ENCODE measurements around the gene SAFB2. TPM values are rescaled to one million over a fixed set of nuclear protein-coding genes. Genes with fewer than 3 reads are reported as not detected.

SAFB2 gene
- polyA plus RNA-seq, 1 of the 3 experiments (the other 2 are of a cell fraction) = 37.7 TPM

DNA sequence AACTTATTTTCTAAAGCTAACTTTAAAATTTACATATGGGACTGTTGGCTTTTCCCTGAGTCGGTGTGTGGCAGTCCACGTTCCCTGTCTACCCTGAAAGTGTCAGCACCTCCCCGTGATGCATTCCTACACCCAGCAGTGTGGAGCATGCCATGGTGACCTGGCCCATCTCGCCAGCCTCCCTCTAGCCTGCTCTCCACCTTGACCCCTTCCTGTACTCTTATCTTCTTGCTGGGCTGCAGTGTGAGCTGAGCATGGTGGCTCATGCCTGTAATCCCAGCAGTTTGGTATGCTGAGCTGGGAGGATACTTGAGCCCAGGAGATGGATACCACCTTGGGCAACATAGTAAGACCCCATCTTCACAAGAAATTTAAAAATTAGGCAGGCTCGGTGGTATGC, 32.4 kb upstream of the SAFB2 start:
- H2AFZ ChIP-seq (ENCODE audit: low read depth) = no peak overlapping the region
- ChIA-PET POLR2A (no interaction called here), CTCF (interaction anchor here (1.0 to 1.4 kb wide), 3 partner anchors 10 to 35 kb away, joined by 3 to 4 read pairs (median 3); partner anchors contain the start of gene RPL36)
- H3K27ac ChIP-seq (ENCODE audit: low read depth in 2 of 2, low read length in 1 of 2) = no peak overlapping the region
- H3K4me2 ChIP-seq = no peak overlapping the region
- H3K4me3 ChIP-seq (ENCODE audit: low read depth in 2 of 2, low read length in 1 of 2) = no peak overlapping the region
- TF ChIP-seq MXI1 (IDR thresholded peaks at IDR 0.05; ENCODE audit: low read depth, low read length) (no peak), FOSL2 (IDR thresholded peaks at IDR 0.05; ENCODE audit: borderline replicate concordance, low read depth) (no peak), RFX5 (IDR thresholded peaks at IDR 0.05; ENCODE audit: low read length) (no peak)
- TF ChIP-seq, protein P1, sequence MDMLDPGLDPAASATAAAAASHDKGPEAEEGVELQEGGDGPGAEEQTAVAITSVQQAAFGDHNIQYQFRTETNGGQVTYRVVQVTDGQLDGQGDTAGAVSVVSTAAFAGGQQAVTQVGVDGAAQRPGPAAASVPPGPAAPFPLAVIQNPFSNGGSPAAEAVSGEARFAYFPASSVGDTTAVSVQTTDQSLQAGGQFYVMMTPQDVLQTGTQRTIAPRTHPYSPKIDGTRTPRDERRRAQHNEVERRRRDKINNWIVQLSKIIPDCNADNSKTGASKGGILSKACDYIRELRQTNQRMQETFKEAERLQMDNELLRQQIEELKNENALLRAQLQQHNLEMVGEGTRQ (IDR thresholded peaks at IDR 0.05; ENCODE audit: borderline replicate concordance, low read depth, low read length) = no peak
- no peak for DNase-seq
- H3K4me1 ChIP-seq (ENCODE audit: control insufficient read depth in 1 of 2, insufficient read depth in 2 of 2, low read depth in 1 of 2, low read length in 1 of 2) = no peaks in the 10 kb centered on the region
- no peaks in the 10 kb centered on the region for H3K9me2 ChIP-seq
- peaks cover 5% of the 10 kb centered on the region for H3F3A ChIP-seq (replicated peaks; ENCODE audit: insufficient read depth)
- H3K36me3 ChIP-seq (replicated peaks in 1 of 2; ENCODE audit: control insufficient read depth in 1 of 2, insufficient read depth in 2 of 2, low read length in 1 of 2) = peaks cover 55 to 56% of the 10 kb centered on the region in 2 experiments
- peaks cover 13% of the 10 kb centered on the region; the same call in 1 of the 2 replicates for H3K79me2 ChIP-seq (ENCODE audit: insufficient read depth)
- WGBS (ENCODE audit: low lambda C conversion rate) = 93% methylated on average over 5 of the region's 5 CpGs
- H4K20me1 ChIP-seq (ENCODE audit: insufficient read depth) = no peaks in the 10 kb centered on the region
- H3K9ac ChIP-seq = no peak overlapping the region
- H3K27me3 ChIP-seq (ENCODE audit: insufficient read depth) = no peaks in the 10 kb centered on the region
- no peaks in the 10 kb centered on the region for H3K9me3 ChIP-seq

DNA sequence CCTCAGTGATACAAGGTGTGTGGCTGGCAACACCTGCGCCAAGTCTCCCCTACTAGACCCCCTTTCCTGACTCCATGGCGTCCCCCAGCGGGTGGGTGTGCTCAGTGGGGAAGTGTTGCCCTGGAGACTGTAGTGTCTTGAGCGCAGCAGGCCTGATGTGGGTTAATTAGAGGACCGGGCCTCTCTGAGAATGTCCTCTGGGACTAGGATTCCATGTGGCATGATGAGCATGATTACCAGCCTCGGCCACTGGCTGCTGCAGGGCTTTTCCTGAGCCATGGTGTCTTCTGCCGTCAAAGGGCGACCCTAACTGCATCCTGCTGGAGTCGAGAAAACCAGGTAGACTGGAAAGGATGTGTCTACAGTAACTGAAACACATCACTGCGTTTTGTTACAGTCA, 29.7 kb upstream of the SAFB2 start:
- Histone ChIP-seq H3K27ac (ENCODE audit: low read depth in 2 of 2, low read length in 1 of 2) (no peak overlapping the region), H3K9ac (no peak overlapping the region), H3K79me2 (ENCODE audit: insufficient read depth) (peaks cover 12% of the 10 kb centered on the region; the same call in 1 of the 2 replicates), H3K9me2 (no peaks in the 10 kb centered on the region), H3K4me3 (ENCODE audit: low read depth in 2 of 2, low read length in 1 of 2) (no peak overlapping the region), H2AFZ (ENCODE audit: low read depth) (no peak overlapping the region), H3K9me3 (no peaks in the 10 kb centered on the region), H3K4me1 (ENCODE audit: control insufficient read depth in 1 of 2, insufficient read depth in 2 of 2, low read depth in 1 of 2, low read length in 1 of 2) (no peaks in the 10 kb centered on the region), H3F3A (replicated peaks; ENCODE audit: insufficient read depth) (peaks cover 5% of the 10 kb centered on the region), H3K36me3 (replicated peaks in 1 of 2; ENCODE audit: control insufficient read depth in 1 of 2, insufficient read depth in 2 of 2, low read length in 1 of 2) (peaks cover 62 to 68% of the 10 kb centered on the region in 2 experiments), H3K4me2 (no peak overlapping the region), H4K20me1 (ENCODE audit: insufficient read depth) (peaks cover 7% of the 10 kb centered on the region), H3K27me3 (ENCODE audit: insufficient read depth) (no peaks in the 10 kb centered on the region)
- WGBS (ENCODE audit: low lambda C conversion rate) = 93% methylated on average over 9 of the region's 10 CpGs
- no peak for TF ChIP-seq RFX5 (IDR thresholded peaks at IDR 0.05; ENCODE audit: low read length)
- TF ChIP-seq FOXJ3 (CRISPR knock-in tag; IDR thresholded peaks at IDR 0.05) = no peak
- TF ChIP-seq, protein P2, sequence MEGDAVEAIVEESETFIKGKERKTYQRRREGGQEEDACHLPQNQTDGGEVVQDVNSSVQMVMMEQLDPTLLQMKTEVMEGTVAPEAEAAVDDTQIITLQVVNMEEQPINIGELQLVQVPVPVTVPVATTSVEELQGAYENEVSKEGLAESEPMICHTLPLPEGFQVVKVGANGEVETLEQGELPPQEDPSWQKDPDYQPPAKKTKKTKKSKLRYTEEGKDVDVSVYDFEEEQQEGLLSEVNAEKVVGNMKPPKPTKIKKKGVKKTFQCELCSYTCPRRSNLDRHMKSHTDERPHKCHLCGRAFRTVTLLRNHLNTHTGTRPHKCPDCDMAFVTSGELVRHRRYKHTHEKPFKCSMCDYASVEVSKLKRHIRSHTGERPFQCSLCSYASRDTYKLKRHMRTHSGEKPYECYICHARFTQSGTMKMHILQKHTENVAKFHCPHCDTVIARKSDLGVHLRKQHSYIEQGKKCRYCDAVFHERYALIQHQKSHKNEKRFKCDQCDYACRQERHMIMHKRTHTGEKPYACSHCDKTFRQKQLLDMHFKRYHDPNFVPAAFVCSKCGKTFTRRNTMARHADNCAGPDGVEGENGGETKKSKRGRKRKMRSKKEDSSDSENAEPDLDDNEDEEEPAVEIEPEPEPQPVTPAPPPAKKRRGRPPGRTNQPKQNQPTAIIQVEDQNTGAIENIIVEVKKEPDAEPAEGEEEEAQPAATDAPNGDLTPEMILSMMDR (IDR thresholded peaks at IDR 0.05) = no peak
- TF ChIP-seq, protein P3, sequence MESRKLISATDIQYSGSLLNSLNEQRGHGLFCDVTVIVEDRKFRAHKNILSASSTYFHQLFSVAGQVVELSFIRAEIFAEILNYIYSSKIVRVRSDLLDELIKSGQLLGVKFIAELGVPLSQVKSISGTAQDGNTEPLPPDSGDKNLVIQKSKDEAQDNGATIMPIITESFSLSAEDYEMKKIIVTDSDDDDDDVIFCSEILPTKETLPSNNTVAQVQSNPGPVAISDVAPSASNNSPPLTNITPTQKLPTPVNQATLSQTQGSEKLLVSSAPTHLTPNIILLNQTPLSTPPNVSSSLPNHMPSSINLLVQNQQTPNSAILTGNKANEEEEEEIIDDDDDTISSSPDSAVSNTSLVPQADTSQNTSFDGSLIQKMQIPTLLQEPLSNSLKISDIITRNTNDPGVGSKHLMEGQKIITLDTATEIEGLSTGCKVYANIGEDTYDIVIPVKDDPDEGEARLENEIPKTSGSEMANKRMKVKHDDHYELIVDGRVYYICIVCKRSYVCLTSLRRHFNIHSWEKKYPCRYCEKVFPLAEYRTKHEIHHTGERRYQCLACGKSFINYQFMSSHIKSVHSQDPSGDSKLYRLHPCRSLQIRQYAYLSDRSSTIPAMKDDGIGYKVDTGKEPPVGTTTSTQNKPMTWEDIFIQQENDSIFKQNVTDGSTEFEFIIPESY (IDR thresholded peaks at IDR 0.05; ENCODE audit: borderline replicate concordance, low read depth) = no peak
- TF ChIP-seq SIN3A (IDR thresholded peaks at IDR 0.05; ENCODE audit: borderline replicate concordance, low read depth, low read length) = no peak
- no peak for TF ChIP-seq NRF1 (IDR thresholded peaks at IDR 0.05; ENCODE audit: low read depth, low read length)
- no peak for TF ChIP-seq NFIC (IDR thresholded peaks at IDR 0.05; ENCODE audit: borderline replicate concordance)
- TF ChIP-seq YY1 (IDR thresholded peaks at IDR 0.05; ENCODE audit: low read depth) = no peak
- no peak for TF ChIP-seq MEF2A (IDR thresholded peaks at IDR 0.05; ENCODE audit: borderline replicate concordance, low read depth)
- TF ChIP-seq, protein P4, sequence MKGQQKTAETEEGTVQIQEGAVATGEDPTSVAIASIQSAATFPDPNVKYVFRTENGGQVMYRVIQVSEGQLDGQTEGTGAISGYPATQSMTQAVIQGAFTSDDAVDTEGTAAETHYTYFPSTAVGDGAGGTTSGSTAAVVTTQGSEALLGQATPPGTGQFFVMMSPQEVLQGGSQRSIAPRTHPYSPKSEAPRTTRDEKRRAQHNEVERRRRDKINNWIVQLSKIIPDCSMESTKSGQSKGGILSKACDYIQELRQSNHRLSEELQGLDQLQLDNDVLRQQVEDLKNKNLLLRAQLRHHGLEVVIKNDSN (IDR thresholded peaks at IDR 0.05; ENCODE audit: borderline replicate concordance, low read depth) = no peak
- TF ChIP-seq TCF12 (IDR thresholded peaks at IDR 0.05) = no peak
- no peak for TF ChIP-seq CHD2 (IDR thresholded peaks at IDR 0.05; ENCODE audit: low read length, partially characterized antibody)
- POLR2A ChIA-PET = no interaction called here
- DNase-seq = no peak
- CTCF ChIA-PET = no interaction called here
